ENCODE results near the gene SBF2. TPM values are rescaled to one million over a fixed set of nuclear protein-coding genes. Genes with fewer than 3 reads are reported as not detected.

SBF2 gene
- polyA plus RNA-seq, 2 donors, result 8.5 to 12.1 TPM

DNA sequence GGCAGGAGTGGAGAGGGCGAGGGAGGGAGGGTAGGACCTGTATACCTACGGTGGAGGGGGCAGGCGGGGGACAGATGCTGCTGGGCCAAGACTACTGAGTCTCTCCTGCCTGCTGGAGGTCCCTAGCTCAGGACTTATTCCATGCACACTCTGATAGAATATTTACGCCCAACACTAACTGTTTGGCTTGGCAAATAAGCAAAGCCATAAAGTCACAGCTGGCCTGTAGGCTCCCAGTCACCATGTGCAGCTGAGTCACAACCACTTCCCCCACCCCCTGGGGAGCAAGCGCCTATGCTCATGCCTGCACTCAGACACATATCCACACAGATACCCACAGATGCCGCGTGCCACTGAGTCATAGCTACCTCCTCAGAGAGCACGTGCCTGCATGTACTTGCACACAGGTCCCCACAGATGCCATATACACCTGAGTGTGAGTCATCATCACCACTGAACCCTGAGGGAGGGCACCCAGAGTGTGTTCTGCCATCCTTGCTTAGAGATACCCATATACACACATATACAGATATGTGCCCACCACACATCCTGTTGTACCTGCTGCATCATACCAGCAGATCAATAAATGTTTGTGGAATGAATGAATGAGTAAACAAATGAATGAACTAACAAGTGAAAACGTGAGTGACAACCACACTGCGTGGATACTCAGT is 534.4 kb downstream of the SBF2 start:
- no peaks in the 10 kb centered on the region for H3K36me3 ChIP-seq (ENCODE audit: control insufficient read depth in 2 of 2, insufficient read depth in 2 of 2, low read length in 1 of 2)
- WGBS, 2 donors, result 26 to 38% methylated on average over 10 of the region's 10 CpGs
- H3K4me1 ChIP-seq (ENCODE audit: control insufficient read depth in 2 of 2, insufficient read depth in 2 of 2, low read length in 1 of 2), result peaks cover 7 to 26% of the 10 kb centered on the region in 2 donors
- H3K27me3 ChIP-seq (ENCODE audit: control insufficient read depth in 1 of 2, insufficient read depth in 2 of 2, low read length in 2 of 2), result no peaks in the 10 kb centered on the region
- H3K9me3 ChIP-seq (ENCODE audit: control insufficient read depth in 2 of 2, insufficient read depth in 1 of 2, low read depth in 1 of 2, low read length in 1 of 2), result no peaks in the 10 kb centered on the region
- peak overlapping the region; percentile 72 to 80 for H3K4me3 ChIP-seq (ENCODE audit: low read depth in 1 of 2, low read length in 2 of 2)
- H3K27ac ChIP-seq (ENCODE audit: low read depth in 2 of 2, low read length in 1 of 2), result peak overlapping the region; percentile 86 to 97

DNA sequence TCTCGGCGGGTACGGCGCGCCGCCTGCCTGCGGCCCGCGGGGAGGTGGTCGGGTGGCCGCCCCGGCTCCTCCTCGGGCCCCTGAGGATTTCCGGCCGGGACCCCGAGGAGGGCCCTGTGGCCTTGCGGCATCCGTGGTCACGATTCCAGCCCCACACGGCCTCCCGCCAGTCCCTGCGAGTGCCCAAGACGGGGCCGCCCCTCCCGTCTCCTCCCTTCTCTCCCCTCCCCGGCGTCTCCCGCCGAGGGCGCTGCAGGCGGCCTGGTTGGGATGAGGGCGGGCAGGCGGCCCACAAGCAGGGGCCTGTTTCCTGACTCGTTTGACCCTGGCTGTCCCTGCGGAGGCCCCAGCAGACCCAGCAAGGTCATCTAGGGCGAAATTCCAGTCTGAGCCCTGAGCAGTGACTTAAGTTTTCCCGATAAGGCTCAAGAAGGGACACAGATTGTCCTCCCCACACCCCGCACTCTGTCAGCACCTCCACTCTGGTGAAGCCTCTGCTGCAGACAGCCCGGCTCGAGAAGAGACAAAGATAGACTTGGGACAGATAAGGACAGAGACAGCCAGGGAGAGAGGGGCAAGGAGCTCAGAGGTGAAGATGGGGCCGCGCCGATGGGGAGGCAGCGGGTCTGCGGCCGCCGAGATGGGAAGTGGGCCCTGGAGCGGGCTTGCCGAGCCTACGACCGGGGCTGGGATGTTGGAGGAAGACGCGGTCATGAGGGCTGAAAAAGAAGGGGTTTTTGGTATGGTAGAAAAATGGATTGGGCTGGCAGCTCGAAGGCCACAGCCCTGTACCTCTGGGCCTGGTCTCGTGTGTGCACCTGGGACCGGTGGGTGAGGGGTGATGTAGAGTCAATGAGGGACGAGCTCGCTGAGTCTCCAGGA is 535.1 kb downstream of the SBF2 start:
- Histone ChIP-seq H3K4me1 (ENCODE audit: control insufficient read depth in 2 of 2, insufficient read depth in 2 of 2, low read length in 1 of 2) (peaks cover 5 to 26% of the 10 kb centered on the region in 2 donors), H3K27ac (ENCODE audit: low read depth in 2 of 2, low read length in 1 of 2) (peak overlapping the region; percentile 86 to 97), H3K36me3 (ENCODE audit: control insufficient read depth in 2 of 2, insufficient read depth in 2 of 2, low read length in 1 of 2) (no peaks in the 10 kb centered on the region), H3K9me3 (ENCODE audit: control insufficient read depth in 2 of 2, insufficient read depth in 1 of 2, low read depth in 1 of 2, low read length in 1 of 2) (no peaks in the 10 kb centered on the region), H3K27me3 (ENCODE audit: control insufficient read depth in 1 of 2, insufficient read depth in 2 of 2, low read length in 2 of 2) (no peaks in the 10 kb centered on the region), H3K4me3 (ENCODE audit: low read depth in 1 of 2, low read length in 2 of 2) (peak overlapping the region; percentile 72 to 80)
- 10 to 16% methylated on average over 53 to 58 of the region's 58 CpGs for WGBS, 2 donors

DNA sequence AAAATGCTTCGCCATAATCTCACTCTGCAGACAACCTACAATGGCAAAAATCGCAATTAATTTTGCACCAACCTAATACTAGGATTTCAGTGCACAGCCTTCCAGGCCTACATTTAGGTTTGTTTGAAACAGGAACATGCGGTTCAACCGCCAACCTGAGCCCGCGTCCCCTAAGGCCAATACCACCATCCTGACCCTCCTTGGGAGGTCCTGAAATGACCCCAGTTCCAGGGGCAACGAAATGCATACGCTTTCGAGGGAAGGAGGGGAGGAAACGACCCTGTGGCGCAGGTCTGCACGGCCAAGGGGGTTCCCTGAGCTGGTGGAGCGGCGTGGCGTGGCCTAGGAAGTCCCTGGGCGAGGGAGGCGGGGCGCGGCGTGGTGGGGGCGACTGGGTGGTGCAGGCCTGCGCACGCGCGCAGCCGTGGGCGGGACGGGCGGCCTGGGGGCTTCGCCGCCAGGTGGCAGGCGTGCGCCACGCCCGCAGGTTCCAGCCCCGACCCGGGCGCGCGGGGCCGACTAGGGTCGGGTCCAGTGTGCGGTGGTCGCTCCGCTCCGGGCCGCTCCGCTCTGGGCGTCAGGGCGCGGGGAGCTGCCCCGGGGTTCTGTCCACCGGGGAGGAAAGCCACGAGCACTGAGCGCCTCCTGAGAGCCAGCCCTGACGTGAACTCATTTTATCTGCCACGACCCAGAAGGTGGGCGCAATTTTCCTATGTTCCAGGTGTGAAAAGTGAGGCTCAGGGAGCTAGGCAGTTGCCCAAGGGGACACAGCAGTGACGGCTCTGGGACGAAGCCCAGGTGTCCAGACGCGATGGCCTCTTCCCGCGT is 536.0 kb downstream of the SBF2 start:
- Histone ChIP-seq H3K36me3 (ENCODE audit: control insufficient read depth in 2 of 2, insufficient read depth in 2 of 2, low read length in 1 of 2) (no peaks in the 10 kb centered on the region), H3K27ac (ENCODE audit: low read depth in 2 of 2, low read length in 1 of 2) (peak overlapping the region; percentile 86 to 97), H3K4me1 (ENCODE audit: control insufficient read depth in 2 of 2, insufficient read depth in 2 of 2, low read length in 1 of 2) (peaks cover 5 to 26% of the 10 kb centered on the region in 2 donors), H3K9me3 (ENCODE audit: control insufficient read depth in 2 of 2, insufficient read depth in 1 of 2, low read depth in 1 of 2, low read length in 1 of 2) (no peaks in the 10 kb centered on the region), H3K27me3 (ENCODE audit: control insufficient read depth in 1 of 2, insufficient read depth in 2 of 2, low read length in 2 of 2) (no peaks in the 10 kb centered on the region), H3K4me3 (ENCODE audit: low read depth in 1 of 2, low read length in 2 of 2) (peak overlapping the region; percentile 72 to 80)
- WGBS, 2 donors, result 3 to 4% methylated on average over 61 to 64 of the region's 64 CpGs

DNA sequence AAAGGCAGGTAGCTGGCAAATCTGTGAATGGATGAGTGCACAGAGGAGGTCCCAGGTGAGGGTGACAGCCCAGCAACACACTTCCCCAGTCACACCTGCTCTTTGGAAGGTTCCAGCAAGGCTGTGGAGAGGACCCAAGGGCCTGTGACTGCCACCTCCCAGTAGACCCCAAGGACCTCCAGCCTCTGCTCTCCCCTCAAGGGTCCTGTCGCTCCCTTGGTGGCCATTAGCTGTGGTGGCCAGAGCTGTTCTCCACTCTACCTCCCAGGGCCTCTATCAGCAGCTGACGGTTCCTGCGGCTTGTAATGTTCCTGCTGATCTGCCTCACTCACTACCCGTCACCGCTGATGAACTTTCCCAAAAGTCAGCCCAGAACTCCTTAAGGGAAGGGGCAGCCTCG is 537.1 kb downstream of the SBF2 start:
- peaks cover 3 to 21% of the 10 kb centered on the region in 2 donors for H3K4me1 ChIP-seq (ENCODE audit: control insufficient read depth in 2 of 2, insufficient read depth in 2 of 2, low read length in 1 of 2)

DNA sequence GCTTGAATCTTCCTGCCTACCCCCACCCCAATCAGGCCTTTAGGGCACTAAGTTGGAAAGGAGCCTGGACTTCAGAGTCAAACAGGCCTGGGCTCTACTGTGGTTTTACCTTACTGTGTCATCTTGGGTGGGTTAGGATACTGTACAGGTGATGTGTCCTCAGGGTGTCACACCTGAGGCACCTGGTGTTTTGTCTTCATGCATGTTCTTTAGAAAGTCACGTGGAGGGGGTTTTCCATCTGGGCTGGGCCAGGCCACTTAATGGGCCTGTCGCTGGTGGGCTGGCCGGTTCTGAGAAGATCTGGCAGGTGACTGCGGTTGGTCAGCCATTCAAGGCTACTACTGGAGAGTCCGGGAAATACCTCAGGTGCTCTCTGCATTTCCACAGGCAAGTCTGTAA is 537.6 kb downstream of the SBF2 start:
- Histone ChIP-seq H3K36me3 (ENCODE audit: control insufficient read depth in 2 of 2, insufficient read depth in 2 of 2, low read length in 1 of 2) (peaks cover 0 to 4% of the 10 kb centered on the region in 2 donors), H3K27ac (ENCODE audit: low read depth in 2 of 2, low read length in 1 of 2) (peak overlapping the region in 1 of 2 donors; percentile 75), H3K27me3 (ENCODE audit: control insufficient read depth in 1 of 2, insufficient read depth in 2 of 2, low read length in 2 of 2) (no peaks in the 10 kb centered on the region), H3K9me3 (ENCODE audit: control insufficient read depth in 2 of 2, insufficient read depth in 1 of 2, low read depth in 1 of 2, low read length in 1 of 2) (no peaks in the 10 kb centered on the region), H3K4me1 (ENCODE audit: control insufficient read depth in 2 of 2, insufficient read depth in 2 of 2, low read length in 1 of 2) (peaks cover 3 to 21% of the 10 kb centered on the region in 2 donors), H3K4me3 (ENCODE audit: low read depth in 1 of 2, low read length in 2 of 2) (no peak overlapping the region)
- WGBS, 2 donors, result 51 to 76% methylated on average over 5 of the region's 5 CpGs

More for the DNA sequence above, 537.1 kb downstream of the SBF2 start:
- Histone ChIP-seq H3K27ac (ENCODE audit: low read depth in 2 of 2, low read length in 1 of 2) (peak overlapping the region in 1 of 2 donors; percentile 75), H3K9me3 (ENCODE audit: control insufficient read depth in 2 of 2, insufficient read depth in 1 of 2, low read depth in 1 of 2, low read length in 1 of 2) (no peaks in the 10 kb centered on the region), H3K27me3 (ENCODE audit: control insufficient read depth in 1 of 2, insufficient read depth in 2 of 2, low read length in 2 of 2) (no peaks in the 10 kb centered on the region), H3K36me3 (ENCODE audit: control insufficient read depth in 2 of 2, insufficient read depth in 2 of 2, low read length in 1 of 2) (peaks cover 0 to 4% of the 10 kb centered on the region in 2 donors), H3K4me3 (ENCODE audit: low read depth in 1 of 2, low read length in 2 of 2) (no peak overlapping the region)
- 93 to 97% methylated on average over 6 of the region's 6 CpGs for WGBS, 2 donors

DNA sequence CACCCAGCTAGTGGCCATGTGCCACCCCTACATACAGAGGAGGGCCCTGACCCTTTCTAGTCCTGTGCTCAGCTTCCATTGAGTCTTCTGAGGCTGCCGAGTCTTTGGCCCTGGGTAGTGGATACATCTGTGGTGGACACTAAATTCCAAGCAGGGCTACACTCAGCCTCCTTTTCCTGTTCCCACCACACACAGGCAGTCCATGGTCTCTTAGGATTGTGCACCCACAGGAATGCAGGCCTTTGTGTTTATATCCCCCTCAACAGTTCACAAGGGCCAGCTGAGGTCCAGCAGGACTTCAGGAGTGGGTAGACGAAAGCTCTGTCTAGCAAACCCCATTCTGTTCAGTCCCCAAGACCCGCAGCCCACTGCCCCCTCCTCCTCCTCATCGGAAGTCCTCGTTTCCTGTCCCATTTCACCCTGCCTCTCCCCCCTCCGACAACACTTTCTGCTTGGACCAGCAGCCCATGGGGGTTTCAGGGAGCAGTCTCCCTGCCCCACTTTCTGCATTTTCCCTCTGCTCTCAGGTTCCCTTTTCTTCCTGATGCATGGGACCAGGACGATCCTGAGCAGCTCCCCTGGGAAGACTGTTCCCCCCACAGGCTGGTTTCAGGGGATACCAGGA is 538.3 kb downstream of the SBF2 start:
- Histone ChIP-seq H3K4me3 (ENCODE audit: low read depth in 1 of 2, low read length in 2 of 2) (no peak overlapping the region), H3K27me3 (ENCODE audit: control insufficient read depth in 1 of 2, insufficient read depth in 2 of 2, low read length in 2 of 2) (no peaks in the 10 kb centered on the region), H3K36me3 (ENCODE audit: control insufficient read depth in 2 of 2, insufficient read depth in 2 of 2, low read length in 1 of 2) (peaks cover 0 to 4% of the 10 kb centered on the region in 2 donors), H3K27ac (ENCODE audit: low read depth in 2 of 2, low read length in 1 of 2) (peak overlapping the region in 1 of 2 donors; percentile 75), H3K9me3 (ENCODE audit: control insufficient read depth in 2 of 2, insufficient read depth in 1 of 2, low read depth in 1 of 2, low read length in 1 of 2) (no peaks in the 10 kb centered on the region), H3K4me1 (ENCODE audit: control insufficient read depth in 2 of 2, insufficient read depth in 2 of 2, low read length in 1 of 2) (peaks cover 3 to 21% of the 10 kb centered on the region in 2 donors)
- 52 to 53% methylated on average over 7 of the region's 7 CpGs for WGBS, 2 donors

DNA sequence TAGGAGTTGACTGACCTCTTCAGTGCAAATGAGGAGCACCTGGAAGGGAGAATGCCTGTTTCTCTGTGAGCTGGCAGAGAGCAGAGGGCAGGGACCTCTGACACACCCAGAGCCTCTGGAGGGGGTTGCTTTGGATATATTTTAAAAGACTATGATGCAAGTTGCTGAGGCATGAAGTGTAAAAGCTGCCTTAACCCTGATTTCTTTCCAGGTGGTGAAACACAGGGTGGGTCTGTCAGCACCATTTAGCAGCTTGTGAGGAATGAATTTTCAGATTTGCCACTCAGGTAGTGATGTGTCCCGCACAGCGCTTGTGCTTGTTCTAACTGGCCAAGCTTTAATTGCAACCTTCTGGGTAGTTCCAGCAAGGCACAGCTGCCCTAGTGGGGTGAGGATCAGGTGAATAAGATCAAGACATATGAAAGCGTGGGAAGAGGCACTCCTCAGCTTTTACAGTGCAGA is 540.0 kb downstream of the SBF2 start:
- Histone ChIP-seq H3K9me3 (ENCODE audit: control insufficient read depth in 2 of 2, insufficient read depth in 1 of 2, low read depth in 1 of 2, low read length in 1 of 2) (no peaks in the 10 kb centered on the region), H3K27ac (ENCODE audit: low read depth in 2 of 2, low read length in 1 of 2) (peak overlapping the region; percentile 47 to 78), H3K27me3 (ENCODE audit: control insufficient read depth in 1 of 2, insufficient read depth in 2 of 2, low read length in 2 of 2) (no peaks in the 10 kb centered on the region), H3K36me3 (ENCODE audit: control insufficient read depth in 2 of 2, insufficient read depth in 2 of 2, low read length in 1 of 2) (peaks cover 0 to 4% of the 10 kb centered on the region in 2 donors), H3K4me3 (ENCODE audit: low read depth in 1 of 2, low read length in 2 of 2) (no peak overlapping the region), H3K4me1 (ENCODE audit: control insufficient read depth in 2 of 2, insufficient read depth in 2 of 2, low read length in 1 of 2) (peaks cover 0 to 13% of the 10 kb centered on the region in 2 donors)
- WGBS, 2 donors, result 56 to 64% methylated on average over 3 of the region's 3 CpGs

DNA sequence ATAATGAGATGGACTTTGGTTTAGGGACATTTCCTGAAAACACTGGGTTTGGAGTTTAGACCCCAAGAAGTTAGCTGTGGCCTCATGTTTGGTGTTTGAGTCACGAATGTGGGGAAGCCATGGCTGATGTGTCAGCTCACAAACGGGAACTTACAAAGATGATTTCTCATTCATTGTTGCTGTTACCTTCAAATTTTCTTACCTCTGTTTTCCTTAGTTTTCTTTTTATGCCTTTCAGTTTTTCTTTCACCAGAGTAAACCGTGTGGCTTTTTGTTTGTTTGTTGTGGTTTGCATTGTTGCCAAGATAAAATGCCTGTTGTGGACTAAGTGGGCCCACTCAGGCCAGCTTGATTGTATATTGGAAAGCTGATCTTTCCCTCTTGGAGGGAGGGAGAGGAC is 541.0 kb downstream of the SBF2 start:
- no peak overlapping the region for H3K27ac ChIP-seq (ENCODE audit: low read depth in 2 of 2, low read length in 1 of 2)
- H3K36me3 ChIP-seq (ENCODE audit: control insufficient read depth in 2 of 2, insufficient read depth in 2 of 2, low read length in 1 of 2), result peaks cover 0 to 4% of the 10 kb centered on the region in 2 donors
- no peaks in the 10 kb centered on the region for H3K9me3 ChIP-seq (ENCODE audit: control insufficient read depth in 2 of 2, insufficient read depth in 1 of 2, low read depth in 1 of 2, low read length in 1 of 2)
- H3K4me1 ChIP-seq (ENCODE audit: control insufficient read depth in 2 of 2, insufficient read depth in 2 of 2, low read length in 1 of 2), result peaks cover 3 to 9% of the 10 kb centered on the region in 2 donors
- no peaks in the 10 kb centered on the region for H3K27me3 ChIP-seq (ENCODE audit: control insufficient read depth in 1 of 2, insufficient read depth in 2 of 2, low read length in 2 of 2)
- 46 to 67% methylated on average over 3 of the region's 3 CpGs for WGBS, 2 donors
- no peak overlapping the region for H3K4me3 ChIP-seq (ENCODE audit: low read depth in 1 of 2, low read length in 2 of 2)

DNA sequence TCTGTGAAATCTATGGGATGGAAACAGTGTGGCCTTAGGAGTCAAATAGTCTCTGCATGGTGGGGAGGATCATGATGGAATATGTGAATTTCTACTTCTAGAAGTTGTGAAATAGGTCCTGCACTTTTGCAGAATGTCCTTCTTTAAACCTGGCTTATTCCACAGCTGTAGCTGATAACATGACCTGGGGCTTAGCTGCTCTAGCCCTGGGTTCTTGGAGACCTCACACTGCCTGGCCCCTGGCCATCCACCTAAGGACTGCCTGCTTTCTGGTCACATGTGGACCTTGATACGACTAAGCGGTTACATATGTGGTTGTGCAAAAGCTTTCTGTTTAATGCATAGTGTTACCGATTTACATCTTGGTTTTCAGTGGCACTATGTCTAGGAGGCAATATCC is 541.9 kb downstream of the SBF2 start:
- no peak overlapping the region for H3K4me3 ChIP-seq (ENCODE audit: low read depth in 1 of 2, low read length in 2 of 2)
- H3K27ac ChIP-seq (ENCODE audit: low read depth in 2 of 2, low read length in 1 of 2), result no peak overlapping the region
- H3K36me3 ChIP-seq (ENCODE audit: control insufficient read depth in 2 of 2, insufficient read depth in 2 of 2, low read length in 1 of 2), result peaks cover 0 to 4% of the 10 kb centered on the region in 2 donors
- H3K27me3 ChIP-seq (ENCODE audit: control insufficient read depth in 1 of 2, insufficient read depth in 2 of 2, low read length in 2 of 2), result no peaks in the 10 kb centered on the region
- H3K9me3 ChIP-seq (ENCODE audit: control insufficient read depth in 2 of 2, insufficient read depth in 1 of 2, low read depth in 1 of 2, low read length in 1 of 2), result no peaks in the 10 kb centered on the region
- peaks cover 3 to 6% of the 10 kb centered on the region in 2 donors for H3K4me1 ChIP-seq (ENCODE audit: control insufficient read depth in 2 of 2, insufficient read depth in 2 of 2, low read length in 1 of 2)
- 71 to 77% methylated on average over 3 of the region's 3 CpGs for WGBS, 2 donors
